Esophagus muscularis mucosa (tissue), 3 donors: ENCODE results near the gene ADCY7.

Experiments
- CTCF ChIP-seq, 3 experiments: fragments of 200-600 bp in 2 of 3; fragments of 450-650 bp in 1 of 3; sonication (generic) in 2 of 3; IDR thresholded peaks; one replicate each; pipeline ENCODE4 v1.5.1; 2017 to 2019; ENCODE audit warnings: antibody characterized with exemption in 3 of 3, mild to moderate bottlenecking in 2 of 3, moderate library complexity in 1 of 3
- POLR2A ChIP-seq: fragments of 450-650 bp; IDR thresholded peaks from one replicate; pipeline ENCODE4 v1.6.1; 2017; ENCODE audit warnings: antibody characterized with exemption, moderate library complexity, mild to moderate bottlenecking, low read depth

- TF ChIP-seq POLR2A (no peak), CTCF (IDR thresholded peaks at IDR 0.05) (no peak)
Measured at GRCh38 chr16:50309156-50309526, 42.8 kb downstream of the ADCY7 start.
